Measurements from ENCODE around the gene MYO1D.

The MYO1D gene

GRCh38 chr17:32688221-32688620 is 188.7 kb downstream of the MYO1D start:
- DNase-seq (ENCODE audit: low read depth, low spot score) = no peak
- no peak overlapping the region for H3K4me3 ChIP-seq (ENCODE audit: low read depth, low read length)
- TF ChIP-seq CTCF (IDR thresholded peaks at IDR 0.05; ENCODE audit: low read depth, low read length) = no peak
- in situ Hi-C loops (cut with HindIII; ENCODE audit: low sequenced_read_pairs) = no loop called here

GRCh38 chr17:32684087-32684958 is 192.6 kb downstream of the MYO1D start:
- no peak overlapping the region for H3K4me3 ChIP-seq (ENCODE audit: low read depth, low read length)
- no peak for DNase-seq (ENCODE audit: low read depth, low spot score)
- in situ Hi-C loops (cut with HindIII; ENCODE audit: low sequenced_read_pairs) = no loop called here
- TF ChIP-seq CTCF (IDR thresholded peaks at IDR 0.05; ENCODE audit: low read depth, low read length) = no peak

- no peak for TF ChIP-seq CTCF (IDR thresholded peaks at IDR 0.05; ENCODE audit: low read depth, low read length)
- no peak for DNase-seq (ENCODE audit: low read depth, low spot score)
- no peak overlapping the region for H3K4me3 ChIP-seq (ENCODE audit: low read depth, low read length)
- in situ Hi-C loops (cut with HindIII; ENCODE audit: low sequenced_read_pairs) = no loop called here
These were observed 203.0 kb downstream of the MYO1D start for GRCh38 chr17:32673964-32674363.

GRCh38 chr17:32672711-32673110 is 204.2 kb downstream of the MYO1D start:
- no peak overlapping the region for H3K4me3 ChIP-seq (ENCODE audit: low read depth, low read length)
- in situ Hi-C loops (cut with HindIII; ENCODE audit: low sequenced_read_pairs) = no loop called here
- DNase-seq (ENCODE audit: low read depth, low spot score) = no peak
- no peak for TF ChIP-seq CTCF (IDR thresholded peaks at IDR 0.05; ENCODE audit: low read depth, low read length)

- in situ Hi-C loops (cut with HindIII; ENCODE audit: low sequenced_read_pairs) = no loop called here
These were observed 205.0 kb downstream of the MYO1D start for GRCh38 chr17:32671896-32672295.

GRCh38 chr17:32664936-32665583 is 211.9 kb downstream of the MYO1D start:
- DNase-seq (ENCODE audit: low read depth, low spot score) = no peak
- in situ Hi-C loops (cut with HindIII; ENCODE audit: low sequenced_read_pairs) = no loop called here
- no peak overlapping the region for H3K4me3 ChIP-seq (ENCODE audit: low read depth, low read length)
- TF ChIP-seq CTCF (IDR thresholded peaks at IDR 0.05; ENCODE audit: low read depth, low read length) = no peak

More at GRCh38 chr17:32671896-32672295, 205.0 kb downstream of the MYO1D start:
- no peak for DNase-seq (ENCODE audit: low read depth, low spot score)
- no peak for TF ChIP-seq CTCF (IDR thresholded peaks at IDR 0.05; ENCODE audit: low read depth, low read length)
- no peak overlapping the region for H3K4me3 ChIP-seq (ENCODE audit: low read depth, low read length)

All from astrocyte of the spinal cord (primary cell).